HG03060 (cell line): Measurements from ENCODE around the gene PAIP2.
"Not testable (repeated sequence)": the region's sequence is repeated elsewhere in the genome, so short reads cannot be mapped to it uniquely, and the experiment has no call there.

Source experiments
- ATAC-seq: cut with Tn5 transposase; IDR thresholded peaks from one replicate; pipeline ENCODE4 v1.9.1; 2021; ENCODE audit warnings: low read depth, moderate number of reproducible peaks; ENCODE audit not compliant: unreplicated experiment

The PAIP2 gene

DNA sequence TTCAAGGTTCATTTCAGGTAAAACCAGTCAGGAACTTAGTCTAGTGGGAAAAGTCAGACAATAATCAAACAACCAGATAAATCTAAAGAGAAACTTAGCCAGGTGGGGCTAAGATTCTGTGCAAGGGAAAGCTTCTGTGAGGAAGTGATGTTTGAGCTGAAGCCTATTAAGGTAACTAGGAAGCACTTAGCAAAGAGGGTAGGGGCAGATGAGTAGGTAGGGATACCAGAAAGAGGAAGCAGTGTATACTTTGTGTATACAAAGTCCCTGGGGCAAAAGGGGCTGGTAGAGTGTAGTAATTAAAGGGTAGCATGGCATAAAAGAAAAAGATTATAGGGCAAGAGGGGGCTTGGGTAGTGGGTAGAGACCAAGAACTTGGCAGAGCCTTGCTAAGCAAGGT is 65.9 kb downstream of the PAIP2 start:
- no peak for ATAC-seq

DNA sequence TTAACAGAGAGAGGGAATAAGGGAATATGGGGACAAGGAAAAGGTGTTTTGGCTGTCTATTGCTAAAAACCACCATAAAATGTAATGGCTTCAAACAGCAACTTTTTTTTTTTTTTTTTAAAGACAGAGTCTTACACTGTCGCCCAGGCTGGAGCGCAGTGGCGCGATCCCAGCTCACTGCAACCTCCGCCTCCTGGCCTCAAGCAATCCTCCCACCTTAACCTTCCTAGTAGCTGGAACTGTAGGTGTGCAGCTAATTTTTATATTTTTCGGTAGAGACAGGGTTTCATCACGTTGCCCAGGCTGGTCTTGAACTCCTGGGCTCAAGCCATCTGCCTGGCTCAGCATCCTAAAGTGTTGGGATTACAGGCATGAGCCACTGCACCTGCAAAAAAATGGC is 66.5 kb downstream of the PAIP2 start:
- ATAC-seq = no peak

DNA sequence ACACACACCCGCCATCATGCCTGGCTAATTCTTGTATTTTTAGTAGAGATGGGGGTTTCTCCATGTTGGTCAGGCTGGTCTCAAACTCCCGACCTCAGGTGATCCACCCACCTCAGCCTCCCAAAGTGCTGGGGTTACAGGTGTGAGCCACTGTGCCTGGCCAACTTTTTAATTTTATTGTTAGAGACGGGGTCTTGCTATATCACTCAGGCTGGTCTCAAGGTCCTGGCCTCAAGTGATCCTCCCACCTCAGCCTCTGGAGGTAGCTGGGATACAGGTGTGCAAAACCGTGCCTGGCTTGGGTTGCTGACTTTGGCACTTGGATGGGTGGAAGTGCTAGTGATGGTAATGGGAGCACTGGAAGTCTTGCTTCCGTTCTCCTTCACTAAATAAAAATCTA is 67.5 kb downstream of the PAIP2 start:
- not testable (repeated sequence) for ATAC-seq

DNA sequence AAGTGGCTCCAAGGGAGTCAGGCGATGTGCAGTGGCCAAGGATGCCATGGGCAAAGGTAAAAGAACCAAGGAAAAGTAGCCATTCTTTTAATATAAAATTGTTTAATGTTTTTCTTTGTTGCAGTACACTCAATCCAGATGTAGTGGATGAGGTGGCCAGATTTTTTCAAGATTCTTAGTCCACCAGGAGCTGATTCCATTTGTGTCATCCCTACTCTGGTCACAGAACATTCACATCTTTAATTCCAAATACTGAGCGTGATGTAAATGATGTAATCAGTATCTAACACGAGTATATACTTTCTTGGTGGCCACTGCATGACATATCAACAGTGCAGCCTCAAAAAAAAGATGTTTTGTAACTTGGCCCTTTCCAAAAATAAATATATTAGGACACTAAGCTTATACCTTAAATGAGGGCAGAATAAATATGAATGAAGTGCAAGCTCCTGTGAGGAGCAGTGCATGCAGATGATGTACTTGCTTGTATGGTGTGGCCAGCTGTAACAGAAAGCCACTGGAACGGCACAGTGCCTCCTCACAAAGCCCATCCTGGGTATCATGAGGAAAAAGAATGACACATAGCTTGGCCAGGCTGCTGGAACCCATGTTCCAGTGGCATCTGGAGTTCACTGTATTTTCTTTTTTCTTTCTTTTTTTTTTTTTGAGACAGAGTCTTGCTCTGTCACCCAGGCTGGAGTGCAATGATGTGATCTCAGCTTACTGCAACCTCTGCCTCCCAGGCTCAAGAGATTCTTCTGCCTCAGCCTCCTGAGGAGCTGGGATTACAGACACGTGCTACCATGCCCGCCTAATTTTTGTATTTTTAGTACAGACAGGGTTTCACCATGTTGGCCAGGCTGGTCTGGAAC is 68.7 kb downstream of the PAIP2 start:
- no peak for ATAC-seq

DNA sequence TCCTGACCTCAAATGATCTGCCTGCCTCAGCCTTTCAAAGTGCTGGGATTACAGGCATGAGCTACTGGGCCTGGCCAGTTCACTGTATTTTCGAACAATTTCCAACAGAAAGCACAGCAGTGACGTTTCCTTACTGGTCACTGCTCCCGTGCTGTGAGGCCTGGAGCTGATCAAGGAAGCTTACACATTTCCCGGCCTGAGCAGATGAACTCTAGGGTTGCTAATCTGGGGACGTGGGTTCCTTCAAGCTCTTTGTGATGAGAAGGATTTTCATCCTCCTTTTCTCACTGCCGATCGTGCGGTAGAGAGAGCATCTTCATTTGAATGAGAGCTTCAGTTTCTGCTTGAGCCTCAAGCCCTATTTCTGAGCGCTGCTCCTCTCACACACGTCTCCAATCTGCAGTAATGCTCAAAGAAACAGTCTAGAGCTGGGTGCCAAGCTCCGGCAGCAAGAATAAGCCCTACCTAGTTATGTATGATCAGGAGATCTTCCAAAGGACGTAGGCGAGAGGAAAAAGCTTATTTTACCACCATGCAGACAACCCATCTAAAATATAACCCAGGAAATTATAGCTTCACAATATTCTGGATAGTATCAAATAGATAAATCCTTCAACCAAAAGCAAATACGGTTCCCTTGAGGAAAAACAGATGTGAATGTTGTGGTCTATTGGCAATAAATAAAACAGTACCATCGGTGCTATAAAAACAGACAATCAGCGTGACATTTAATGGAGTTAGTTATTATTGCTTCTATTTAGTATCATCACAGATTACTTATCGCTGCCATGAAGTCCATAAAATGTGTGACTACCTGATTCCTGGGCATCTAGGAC is 69.6 kb downstream of the PAIP2 start:
- no peak for ATAC-seq

DNA sequence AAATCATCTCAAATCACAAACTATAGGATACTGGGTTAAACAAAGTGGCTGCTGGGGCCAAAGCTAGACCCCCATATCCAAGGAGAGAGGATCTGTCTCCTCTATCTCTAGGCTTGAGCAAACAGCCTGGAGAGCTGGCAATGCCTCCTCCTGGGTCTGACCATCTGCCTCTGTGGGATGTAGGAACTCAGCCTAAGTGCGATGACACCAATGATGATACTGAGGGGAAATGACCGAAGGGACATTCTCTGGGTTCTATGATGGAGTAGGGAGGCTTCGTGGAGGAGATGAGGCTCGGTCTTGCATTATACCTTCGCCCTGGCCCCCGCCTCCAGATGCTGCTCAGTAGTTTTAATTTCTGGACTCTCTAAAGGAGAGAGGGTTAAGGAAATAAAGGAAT is 71.5 kb downstream of the PAIP2 start:
- no peak for ATAC-seq

DNA sequence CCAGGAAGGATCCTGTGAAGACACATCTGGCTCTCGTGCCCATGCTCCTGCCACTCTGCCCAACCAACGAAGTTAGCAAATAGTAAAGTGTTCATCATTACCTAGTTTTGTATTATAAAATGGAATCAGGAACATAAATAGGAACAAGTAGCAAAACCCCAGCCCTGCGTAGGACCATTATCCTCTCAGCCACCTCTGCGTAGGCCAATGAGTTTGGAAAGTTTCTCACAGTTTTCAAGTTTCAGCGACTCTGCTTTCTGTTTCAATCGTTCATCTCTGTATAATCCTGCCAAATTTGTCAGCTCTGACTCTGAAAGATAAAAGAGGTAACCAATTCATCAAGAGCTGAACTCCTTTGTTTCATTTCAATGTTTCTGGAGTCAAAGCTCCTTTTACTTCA is 72.3 kb downstream of the PAIP2 start:
- no peak for ATAC-seq

DNA sequence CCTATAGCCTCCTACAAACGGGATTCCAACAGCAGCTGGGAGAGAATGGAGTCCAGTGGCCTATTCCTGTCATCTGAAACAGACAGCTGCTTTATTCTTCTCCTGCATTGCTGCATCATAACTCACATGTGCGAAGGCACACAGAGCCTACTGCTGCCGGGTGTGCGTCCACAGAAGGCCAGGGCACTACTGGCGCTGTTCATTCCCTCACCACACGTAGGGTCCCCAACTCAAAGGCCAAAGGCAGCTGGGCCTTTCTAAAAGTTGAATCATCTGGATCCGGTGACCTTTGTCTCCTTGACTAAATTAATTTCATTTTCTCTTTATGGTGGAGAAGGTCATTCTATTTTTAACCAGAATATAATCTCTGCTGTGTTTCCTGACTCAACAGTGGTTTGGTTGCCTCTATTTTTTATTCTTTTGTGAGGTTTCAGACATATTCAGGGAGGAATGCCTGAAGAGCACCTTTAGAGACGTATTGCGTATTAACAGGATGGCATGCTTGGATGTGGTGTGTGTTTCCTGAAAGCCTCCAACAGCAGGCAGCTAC is 73.0 kb downstream of the PAIP2 start:
- ATAC-seq = no peak

DNA sequence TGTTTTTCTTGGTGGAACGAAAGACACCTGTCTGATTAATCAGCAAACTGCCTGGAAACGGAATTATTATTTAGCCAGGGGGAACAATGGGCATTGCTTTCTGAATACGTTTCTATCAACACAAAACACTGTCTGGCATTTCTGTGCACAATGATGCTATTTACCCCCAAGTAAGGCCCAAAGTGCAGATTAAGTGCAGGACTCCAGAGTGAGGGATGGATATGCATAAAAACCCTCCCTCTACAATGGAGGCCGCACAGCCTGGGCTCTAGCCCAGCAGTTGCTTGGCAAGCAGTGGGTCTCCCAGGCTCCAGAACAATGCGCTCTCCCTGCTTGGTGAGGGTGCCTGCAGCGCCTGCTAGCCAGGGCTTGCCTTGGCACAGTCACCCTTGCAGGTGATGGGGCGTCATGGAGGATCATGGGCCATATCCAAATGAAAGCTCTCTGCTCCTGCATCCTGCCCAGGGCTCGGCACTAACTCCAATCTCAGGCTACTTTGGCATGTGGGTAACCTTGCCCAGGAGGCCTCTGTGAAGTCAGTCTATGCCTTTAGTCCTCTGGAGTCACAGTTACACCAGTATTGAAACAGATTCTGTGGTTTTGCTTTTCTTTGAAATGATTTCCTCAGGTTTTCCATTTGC is 73.7 kb downstream of the PAIP2 start:
- no peak for ATAC-seq

DNA sequence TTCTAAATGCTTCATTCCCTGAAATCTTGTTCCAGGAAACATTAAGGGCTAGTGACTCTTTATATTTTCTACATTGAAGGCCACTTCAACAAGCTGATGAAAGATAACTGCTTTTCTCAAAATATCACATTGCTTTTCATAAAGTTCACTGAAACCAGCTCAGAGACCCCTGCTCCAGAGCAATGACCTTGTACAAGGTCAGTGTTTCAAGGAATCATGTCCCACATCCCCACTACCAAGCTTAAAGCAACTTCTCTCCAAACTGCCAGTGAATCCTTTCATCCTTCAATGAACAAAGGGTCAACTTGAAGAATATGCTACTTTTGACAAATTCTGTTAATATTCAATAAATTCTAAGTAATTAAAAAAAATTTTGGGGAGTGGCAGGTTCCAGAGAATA is 74.2 kb downstream of the PAIP2 start:
- no peak for ATAC-seq

DNA sequence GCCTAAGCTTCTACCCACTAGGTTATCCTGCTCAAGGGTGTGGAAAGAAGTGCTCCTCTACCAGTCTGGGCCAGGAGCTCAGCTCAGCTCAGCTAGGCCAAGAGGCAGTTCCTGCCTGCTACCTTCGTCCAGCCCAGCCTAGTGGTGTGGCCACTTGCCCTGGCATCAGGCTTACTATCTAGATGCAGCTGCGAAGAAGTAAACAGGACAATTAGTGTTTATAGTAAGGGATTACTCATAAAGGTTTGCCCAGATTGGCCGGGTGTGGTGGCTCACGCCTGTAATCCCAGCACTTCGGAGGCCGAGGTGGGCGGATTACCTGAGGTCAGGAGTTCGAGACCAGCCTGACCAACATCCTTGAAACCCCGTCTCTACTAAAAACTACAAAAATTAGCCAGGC is 75.0 kb downstream of the PAIP2 start:
- no peak for ATAC-seq

DNA sequence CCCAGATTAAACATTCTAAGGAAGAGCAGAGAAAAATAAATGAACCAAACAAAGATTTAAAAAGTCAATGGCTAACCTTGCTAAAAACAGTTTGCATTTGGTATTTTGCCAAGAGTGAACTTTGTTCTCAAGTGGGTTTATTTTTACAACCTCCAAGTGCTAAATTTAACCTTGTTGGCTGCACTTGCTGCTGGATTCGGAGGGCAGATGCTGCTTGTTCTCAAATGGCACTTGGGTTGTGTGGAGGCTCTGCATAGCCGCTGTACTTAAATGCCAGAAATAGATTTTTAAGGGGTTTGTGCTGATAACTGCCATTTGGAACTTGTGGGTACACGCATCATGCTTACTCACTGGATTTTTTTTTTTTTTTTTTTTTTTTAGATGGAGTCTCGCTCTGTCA is 75.6 kb downstream of the PAIP2 start:
- no peak for ATAC-seq

DNA sequence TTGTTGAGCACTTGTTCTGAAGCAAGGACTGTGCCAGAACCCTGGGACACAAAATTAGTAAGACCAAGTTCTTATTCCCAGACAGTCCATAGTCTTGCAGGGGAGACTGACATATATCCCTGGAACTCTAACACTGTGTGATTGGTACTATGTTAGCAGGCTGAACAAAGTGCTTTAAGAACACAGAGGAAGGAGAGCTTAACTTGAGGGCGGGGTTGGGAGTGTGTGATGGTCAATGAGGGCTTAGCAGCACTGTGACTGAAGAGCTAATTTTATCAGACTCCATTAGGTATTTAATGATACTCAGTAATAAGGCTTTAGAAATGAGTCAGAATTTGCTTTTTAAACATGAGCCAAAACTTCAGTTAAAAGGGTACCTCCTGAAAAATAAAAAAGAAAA is 77.1 kb downstream of the PAIP2 start:
- ATAC-seq = no peak
